ENCODE data around the gene TP73.

The TP73 gene

GRCh38 chr1:3776231-3776961 lies 124.1 kb downstream of the TP73 start:
- no peak for DNase-seq

- DNase-seq: no peak
Observed at GRCh38 chr1:3777078-3777547, 124.8 kb downstream of the TP73 start.

GRCh38 chr1:3777647-3778589 lies 125.6 kb downstream of the TP73 start:
- no peak for DNase-seq

GRCh38 chr1:3778590-3779264 lies 126.4 kb downstream of the TP73 start:
- DNase-seq: no peak

GRCh38 chr1:3779265-3779911 lies 127.1 kb downstream of the TP73 start:
- no peak for DNase-seq

- DNase-seq: no peak
Observed at GRCh38 chr1:3779912-3780416, 127.6 kb downstream of the TP73 start.

GRCh38 chr1:3780901-3781300 lies 128.6 kb downstream of the TP73 start:
- no peak for DNase-seq

GRCh38 chr1:3783651-3784474 lies 131.5 kb downstream of the TP73 start:
- DNase-seq: no peak

GRCh38 chr1:3785045-3785444 lies 132.7 kb downstream of the TP73 start:
- DNase-seq: no peak

- DNase-seq: no peak
Observed at GRCh38 chr1:3785456-3786157, 133.3 kb downstream of the TP73 start.

All from amygdala (tissue), 56 donors.